KMS-11 (cell line): Measurements from ENCODE around the gene FBXW8.

Experiments used
- H2AFZ ChIP-seq: fragments of 200-600 bp; sonication (generic); 2 replicates; pipeline ENCODE4 v1.6.1; 2016; ENCODE audit warnings: antibody characterized with exemption, mixed run types, low read depth
- H3K27ac ChIP-seq: fragments of 200-600 bp; sonication (generic); 2 replicates; pipeline ENCODE4 v1.6.1; 2016; ENCODE audit warnings: mild to moderate bottlenecking, mixed run types
- H3K27me3 ChIP-seq: fragments of 200-600 bp; sonication (generic); 2 replicates; pipeline ENCODE4 v1.6.1; 2017; ENCODE audit warnings: mild to moderate bottlenecking, low read depth, mixed run types, moderate library complexity; ENCODE audit not compliant: insufficient read depth
- H3K36me3 ChIP-seq: fragments of 200-600 bp; sonication (generic); 2 replicates; pipeline ENCODE4 v1.6.1; 2017; ENCODE audit warnings: mild to moderate bottlenecking, mixed run types; ENCODE audit not compliant: insufficient read depth
- H3K4me1 ChIP-seq: fragments of 200-600 bp; sonication (generic); 2 replicates; pipeline ENCODE4 v1.6.1; 2016; ENCODE audit warnings: mild to moderate bottlenecking, low read depth, mixed run types; ENCODE audit not compliant: poor library complexity, severe bottlenecking
- H3K4me2 ChIP-seq: fragments of 200-600 bp; sonication (generic); 2 replicates; pipeline ENCODE4 v1.7.0; 2016; ENCODE audit warnings: mild to moderate bottlenecking, mixed run types
- H3K4me3 ChIP-seq: fragments of 200-600 bp; sonication (generic); IDR thresholded peaks from 2 replicates; pipeline ENCODE4 v1.6.1; 2017; ENCODE audit warnings: low read depth, low read length, mixed read lengths; ENCODE audit not compliant: insufficient read depth
- H3K79me2 ChIP-seq: fragments of 200-600 bp; sonication (generic); 2 replicates; pipeline ENCODE4 v1.6.1; 2016; ENCODE audit warnings: low read depth, mixed run types; ENCODE audit not compliant: insufficient read depth
- H3K9ac ChIP-seq: fragments of 200-600 bp; sonication (generic); 2 replicates; pipeline ENCODE4 v1.6.1; 2016; ENCODE audit warnings: mild to moderate bottlenecking, mixed run types
- H4K20me1 ChIP-seq: fragments of 200-600 bp; sonication (generic); 2 replicates; pipeline ENCODE4 v1.6.1; 2016; ENCODE audit warnings: mild to moderate bottlenecking, mixed run types; ENCODE audit not compliant: insufficient read depth
- CTCF ChIP-seq: fragments of 200-600 bp; sonication (generic); conservative IDR thresholded peaks from 2 replicates; pipeline ENCODE4 v1.6.1; 2017; ENCODE audit warnings: low read depth, mild to moderate bottlenecking, antibody characterized with exemption, low read length, moderate library complexity, mixed read lengths

Gene FBXW8

GRCh38 chr12:116937640-116938039 is 26.9 kb downstream of the FBXW8 start:
- Histone ChIP-seq H3K27me3 (no peaks in the 10 kb centered on the region), H2AFZ (no peak overlapping the region), H3K4me3 (no peak overlapping the region), H3K4me1 (no peaks in the 10 kb centered on the region), H3K27ac (no peak overlapping the region), H3K4me2 (no peak overlapping the region), H3K36me3 (no peaks in the 10 kb centered on the region), H3K79me2 (no peaks in the 10 kb centered on the region; the same call in 1 of the 2 replicates), H4K20me1 (no peaks in the 10 kb centered on the region), H3K9ac (no peak overlapping the region)
- TF ChIP-seq CTCF, result no peak

- no peak overlapping the region for H2AFZ ChIP-seq
- TF ChIP-seq CTCF, result no peak
- no peak overlapping the region for H3K4me3 ChIP-seq
- H3K27me3 ChIP-seq, result no peaks in the 10 kb centered on the region
- H4K20me1 ChIP-seq, result no peaks in the 10 kb centered on the region
- no peaks in the 10 kb centered on the region for H3K36me3 ChIP-seq
- H3K9ac ChIP-seq, result no peak overlapping the region
- no peak overlapping the region for H3K4me2 ChIP-seq
- H3K79me2 ChIP-seq, result no peaks in the 10 kb centered on the region
- H3K4me1 ChIP-seq, result no peaks in the 10 kb centered on the region
- no peak overlapping the region for H3K27ac ChIP-seq
These were observed 29.0 kb downstream of the FBXW8 start for GRCh38 chr12:116939734-116940133.

GRCh38 chr12:116941188-116941587 is 30.4 kb downstream of the FBXW8 start:
- Histone ChIP-seq H4K20me1 (no peaks in the 10 kb centered on the region), H3K4me3 (no peak overlapping the region), H3K4me1 (no peaks in the 10 kb centered on the region), H3K27ac (no peak overlapping the region), H2AFZ (no peak overlapping the region), H3K27me3 (no peaks in the 10 kb centered on the region), H3K9ac (no peak overlapping the region), H3K36me3 (no peaks in the 10 kb centered on the region), H3K4me2 (no peak overlapping the region), H3K79me2 (no peaks in the 10 kb centered on the region)
- no peak for TF ChIP-seq CTCF

- H3K36me3 ChIP-seq, result no peaks in the 10 kb centered on the region
- no peaks in the 10 kb centered on the region for H3K4me1 ChIP-seq
- TF ChIP-seq CTCF, result no peak
- no peak overlapping the region for H3K27ac ChIP-seq
- no peaks in the 10 kb centered on the region for H3K27me3 ChIP-seq
- H3K9ac ChIP-seq, result no peak overlapping the region
- H3K4me2 ChIP-seq, result no peak overlapping the region
- no peaks in the 10 kb centered on the region for H3K79me2 ChIP-seq
- H3K4me3 ChIP-seq, result no peak overlapping the region
- H4K20me1 ChIP-seq, result no peaks in the 10 kb centered on the region
- no peak overlapping the region for H2AFZ ChIP-seq
These were observed 32.9 kb downstream of the FBXW8 start for GRCh38 chr12:116943419-116944372.
